ENCODE results near the gene LRFN4. TPM values are rescaled to one million over a fixed set of nuclear protein-coding genes. Genes with fewer than 3 reads are reported as not detected.

The LRFN4 gene
- total and polyA plus RNA-seq, 10 donors, result 3.3 to 12.0 (median 8.0) TPM

DNA sequence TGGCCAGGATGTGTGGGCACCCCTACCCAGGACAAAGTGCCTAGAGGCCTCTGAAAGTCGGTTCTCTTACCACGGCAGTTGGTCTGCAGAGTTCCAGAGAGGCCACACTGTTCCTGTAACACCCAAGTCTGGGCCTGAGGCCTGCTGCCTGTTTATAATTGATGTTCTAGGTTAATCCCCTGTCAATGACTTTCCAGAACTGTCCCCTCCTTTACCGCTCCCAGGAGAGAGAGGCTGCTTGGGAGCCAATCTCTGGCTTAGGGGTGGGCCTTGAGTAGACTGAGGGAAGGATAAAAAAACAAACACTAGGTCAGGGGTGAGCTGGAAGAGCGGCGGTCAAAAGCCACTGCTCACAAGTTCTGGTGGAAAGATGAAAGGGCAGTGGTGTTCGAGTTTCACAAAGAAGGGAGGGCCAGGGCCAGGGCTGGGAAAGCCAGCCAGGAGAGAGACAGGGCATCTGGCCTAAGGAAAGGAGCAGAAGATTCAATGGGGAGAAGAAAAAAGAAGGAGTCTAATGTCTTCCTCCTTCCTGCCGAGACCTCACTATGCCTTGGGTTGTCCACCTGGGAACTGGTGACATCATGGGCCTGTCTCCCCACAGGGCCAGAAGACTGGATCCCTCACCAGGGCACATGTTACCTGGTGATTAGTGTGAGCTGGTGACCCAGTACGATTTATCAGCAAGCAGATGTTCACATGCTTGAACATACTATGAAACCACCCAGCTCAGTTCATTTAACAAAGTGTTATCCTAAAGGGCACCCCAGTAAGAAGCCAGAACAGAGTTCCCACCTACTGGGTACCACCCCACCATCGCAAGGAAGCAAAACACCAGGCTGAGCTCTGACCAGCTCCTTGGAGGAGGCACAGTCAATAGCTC is 51.1 kb downstream of the LRFN4 start:
- DNase-seq, result no peak
- 86 to 94% (median 91%) methylated on average over 9 of the region's 9 CpGs for WGBS, 5 donors
- H3K27me3 ChIP-seq (replicated peaks in 1 of 7), result no peaks in the 10 kb centered on the region
- H3K27ac ChIP-seq, result no peak overlapping the region
- no peaks in the 10 kb centered on the region for H3K9me3 ChIP-seq
- no peak for TF ChIP-seq POLR2A (IDR thresholded peaks at IDR 0.05)
- no peak overlapping the region for H3K4me3 ChIP-seq
- intact Hi-C loops (cut with DNase I; ENCODE audit: low total_unique reads), result no loop called here
- peaks cover 0 to 9% (median 0%) of the 10 kb centered on the region in 6 donors for H3K4me1 ChIP-seq
- H3K36me3 ChIP-seq, result no peaks in the 10 kb centered on the region

DNA sequence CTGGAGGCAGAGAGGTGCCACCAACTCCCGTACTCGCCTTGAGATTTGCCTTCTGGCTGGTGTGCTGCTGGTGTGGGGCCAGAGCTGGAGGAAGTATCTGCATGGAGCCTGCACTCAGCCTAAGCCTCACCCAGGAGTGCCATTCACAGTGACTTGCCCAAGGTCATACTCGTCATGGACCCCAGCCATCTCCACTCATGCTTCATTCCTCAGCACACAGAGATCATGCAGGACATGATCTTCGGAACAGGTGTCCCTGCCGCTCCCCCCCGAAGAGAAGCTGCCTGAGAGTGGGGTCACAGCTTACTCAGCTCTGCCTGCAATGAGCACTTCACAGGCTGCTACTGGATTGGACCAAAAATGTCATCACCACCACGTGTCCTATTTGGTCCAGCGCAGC is 52.3 kb downstream of the LRFN4 start:
- H3K9me3 ChIP-seq, result no peaks in the 10 kb centered on the region
- no peak overlapping the region for H3K4me3 ChIP-seq
- WGBS, 5 donors, result 91 to 95% (median 92%) methylated on average over 8 of the region's 8 CpGs
- TF ChIP-seq POLR2A (IDR thresholded peaks at IDR 0.05) (no peak), POLR2AphosphoS5 (IDR thresholded peaks at IDR 0.05) (no peak)
- TF ChIP-seq, protein P1, sequence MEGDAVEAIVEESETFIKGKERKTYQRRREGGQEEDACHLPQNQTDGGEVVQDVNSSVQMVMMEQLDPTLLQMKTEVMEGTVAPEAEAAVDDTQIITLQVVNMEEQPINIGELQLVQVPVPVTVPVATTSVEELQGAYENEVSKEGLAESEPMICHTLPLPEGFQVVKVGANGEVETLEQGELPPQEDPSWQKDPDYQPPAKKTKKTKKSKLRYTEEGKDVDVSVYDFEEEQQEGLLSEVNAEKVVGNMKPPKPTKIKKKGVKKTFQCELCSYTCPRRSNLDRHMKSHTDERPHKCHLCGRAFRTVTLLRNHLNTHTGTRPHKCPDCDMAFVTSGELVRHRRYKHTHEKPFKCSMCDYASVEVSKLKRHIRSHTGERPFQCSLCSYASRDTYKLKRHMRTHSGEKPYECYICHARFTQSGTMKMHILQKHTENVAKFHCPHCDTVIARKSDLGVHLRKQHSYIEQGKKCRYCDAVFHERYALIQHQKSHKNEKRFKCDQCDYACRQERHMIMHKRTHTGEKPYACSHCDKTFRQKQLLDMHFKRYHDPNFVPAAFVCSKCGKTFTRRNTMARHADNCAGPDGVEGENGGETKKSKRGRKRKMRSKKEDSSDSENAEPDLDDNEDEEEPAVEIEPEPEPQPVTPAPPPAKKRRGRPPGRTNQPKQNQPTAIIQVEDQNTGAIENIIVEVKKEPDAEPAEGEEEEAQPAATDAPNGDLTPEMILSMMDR (IDR thresholded peaks at IDR 0.05 in 8 of 11, conservative IDR thresholded peaks at IDR 0.05 in 3 of 11), result no peak
- H3K36me3 ChIP-seq, result no peaks in the 10 kb centered on the region
- H3K27me3 ChIP-seq (replicated peaks in 1 of 7), result no peaks in the 10 kb centered on the region
- peaks cover 0 to 9% (median 0%) of the 10 kb centered on the region in 6 donors for H3K4me1 ChIP-seq
- H3K27ac ChIP-seq, result no peak overlapping the region
- intact Hi-C loops (cut with DNase I; ENCODE audit: low total_unique reads), result no loop called here
- DNase-seq, result no peak

GRCh38 chr11:66910016-66910415 is 53.2 kb downstream of the LRFN4 start:
- Histone ChIP-seq H3K36me3 (no peaks in the 10 kb centered on the region), H3K27ac (no peak overlapping the region), H3K9me3 (no peaks in the 10 kb centered on the region), H3K4me3 (no peak overlapping the region), H3K4me1 (peaks cover 0 to 9% (median 0%) of the 10 kb centered on the region in 6 donors), H3K27me3 (replicated peaks in 1 of 7) (no peaks in the 10 kb centered on the region)
- TF ChIP-seq, protein P1 (IDR thresholded peaks at IDR 0.05 in 8 of 11, conservative IDR thresholded peaks at IDR 0.05 in 3 of 11), result no peak
- TF ChIP-seq POLR2AphosphoS5 (IDR thresholded peaks at IDR 0.05) (no peak), POLR2A (IDR thresholded peaks at IDR 0.05) (no peak)
- intact Hi-C loops (cut with DNase I; ENCODE audit: low total_unique reads), result no loop called here
- 86 to 95% (median 92%) methylated on average over 10 of the region's 10 CpGs for WGBS, 5 donors
- no peak for DNase-seq

Other genes with a start within 250 kb of the LRFN4 start
- 10 to 100 TPM; 45.2 to 96.6 (median 88.3) TPM for gene RBM14, start 240.4 kb upstream of the LRFN4 start, total RNA-seq
- 10 to 100 TPM; 37.7 to 67.4 (median 42.0) TPM for gene RBM14, start 240.4 kb upstream of the LRFN4 start, polyA plus RNA-seq
- 100 to 1,000 TPM; 106 to 139 (median 127) TPM for gene RBM4, start 218.4 kb upstream of the LRFN4 start, total RNA-seq
- 100 to 1,000 TPM in 2 of 3 donors, 10 to 100 TPM in 1; 70.1 to 128 (median 102) TPM for gene RBM4, start 218.4 kb upstream of the LRFN4 start, polyA plus RNA-seq
- gene RBM4B, start 179.2 kb upstream of the LRFN4 start, total RNA-seq, result 10 to 100 TPM; 16.3 to 23.0 (median 18.8) TPM
- 10 to 100 TPM; 14.8 to 17.7 (median 14.9) TPM for gene RBM4B, start 179.2 kb upstream of the LRFN4 start, polyA plus RNA-seq
- 1 to 10 TPM; 3.3 to 5.1 (median 3.7) TPM for gene SPTBN2, start 127.8 kb upstream of the LRFN4 start, total RNA-seq
- 1 to 10 TPM in 1 of 3 donors, under 1 TPM in 2; 0.61 to 1.5 (median 0.80) TPM for gene SPTBN2, start 127.8 kb upstream of the LRFN4 start, polyA plus RNA-seq
- 10 to 100 TPM; 14.5 to 27.9 (median 18.1) TPM for gene RCE1, start 13.6 kb upstream of the LRFN4 start, total RNA-seq
- 10 to 100 TPM; 10.0 to 19.3 (median 14.2) TPM for gene RCE1, start 13.6 kb upstream of the LRFN4 start, polyA plus RNA-seq
- 1 to 10 TPM; 3.4 to 8.8 (median 5.3) TPM for gene PC, start 101.3 kb downstream of the LRFN4 start, total RNA-seq
- 1 to 10 TPM; 4.6 to 6.8 (median 4.9) TPM for gene PC, start 101.3 kb downstream of the LRFN4 start, polyA plus RNA-seq
- gene C11orf86, start 118.2 kb downstream of the LRFN4 start, total RNA-seq, result not detected
- gene C11orf86, start 118.2 kb downstream of the LRFN4 start, polyA plus RNA-seq, result under 1 TPM in 1 of 3 donors, not detected in 2; 0.13 TPM
- gene SYT12, start 166.1 kb downstream of the LRFN4 start, total RNA-seq, result not detected
- gene SYT12, start 166.1 kb downstream of the LRFN4 start, polyA plus RNA-seq, result under 1 TPM; 0.02 to 0.13 (median 0.05) TPM
- gene RHOD, start 199.8 kb downstream of the LRFN4 start, total RNA-seq, result 1 to 10 TPM; 1.3 to 6.4 (median 2.2) TPM
- gene RHOD, start 199.8 kb downstream of the LRFN4 start, polyA plus RNA-seq, result 1 to 10 TPM; 3.1 to 3.6 (median 3.5) TPM

Data from spleen (tissue), 11 donors.